ENCODE data around the gene ADGB. TPM values are rescaled to one million over a fixed set of nuclear protein-coding genes. Genes with fewer than 3 reads are reported as not detected.

Gene ADGB
- total and polyA plus RNA-seq, 9 of the 15 experiments (the other 6 are each of a cell fraction or from before 2014, with no cell fraction given): not detected

- POLR2A ChIA-PET: interaction anchor here (1.0 kb wide), 1 partner anchor 23 kb away, joined by 4 read pairs; no protein-coding TSS in a partner anchor
- Histone ChIP-seq H3K4me3 (no peak overlapping the region), H2AFZ (ENCODE audit: low read depth, low read length) (no peak overlapping the region), H3K36me3 (ENCODE audit: control insufficient read depth, insufficient read depth, low read length) (peaks cover 35% of the 10 kb centered on the region), H3K9me1 (ENCODE audit: control insufficient read depth, insufficient read depth, low read length) (no peaks in the 10 kb centered on the region), H3K9me3 (replicated peaks; ENCODE audit: control insufficient read depth, insufficient read depth, low read depth, low read length) (no peaks in the 10 kb centered on the region), H4K20me1 (replicated peaks; ENCODE audit: control insufficient read depth, insufficient read depth, low read length) (no peaks in the 10 kb centered on the region), H3K79me2 (ENCODE audit: control insufficient read depth, insufficient read depth, low read length) (peaks cover 40% of the 10 kb centered on the region), H3K4me2 (ENCODE audit: insufficient read depth, low read length) (no peak overlapping the region), H3K27ac (ENCODE audit: extremely low read depth, low read depth, low read length) (no peak overlapping the region), H3K27me3 (ENCODE audit: control insufficient read depth in 2 of 2, insufficient read depth in 2 of 2, low read length in 2 of 2) (no peaks in the 10 kb centered on the region), H3K4me1 (replicated peaks in 1 of 2; ENCODE audit: control insufficient read depth in 2 of 2, insufficient read depth in 2 of 2, low read length in 2 of 2) (peaks cover 9 to 52% of the 10 kb centered on the region in 2 experiments), H3K9ac (ENCODE audit: insufficient read depth in 1 of 2, low read depth in 2 of 2, low read length in 2 of 2) (0 out of 4 replicates have a peak overlapping the region, but pooled peaks of 1 of the 2 experiments have one; percentile 7)
- FAIRE-seq: no peak
- DNase-seq (ENCODE audit: extremely low read depth in 1 of 4, low spot score in 3 of 4): no peak
- in situ Hi-C loops (cut with MboI): no loop called here
- intact Hi-C loops (cut with micrococcal nuclease): no loop called here
- CTCF ChIA-PET (ENCODE audit: low intra/inter-chr PET ratio): no interaction called here
- no peak for ATAC-seq
- WGBS (ENCODE audit: insufficient coverage, low coverage, missing lambda C conversion rate): 80% methylated on average over 3 of the region's 3 CpGs
- no TSS peak for BruUV-seq (replicated peaks)
- TF ChIP-seq HINFP (tag; conservative IDR thresholded peaks at IDR 0.05; ENCODE audit: low read depth) (no peak), ARNT (IDR thresholded peaks at IDR 0.05) (no peak), FOS (IDR thresholded peaks at IDR 0.05; ENCODE audit: extremely low read depth, insufficient read length) (no peak), EP300 (IDR thresholded peaks at IDR 0.05; ENCODE audit: low read length) (no peak), CAMTA2 (CRISPR knock-in tag; conservative IDR thresholded peaks at IDR 0.05) (peak; percentile 45; the same call in 1 of the 2 replicates), ZNF140 (CRISPR knock-in tag; IDR thresholded peaks at IDR 0.05) (no peak), ZNF717 (CRISPR knock-in tag; IDR thresholded peaks at IDR 0.05) (0 out of 2 replicates have a peak, but pooled peaks have one; percentile 12), ZKSCAN1 (IDR thresholded peaks at IDR 0.05; ENCODE audit: low read depth, low read length) (no peak), ZNF184 (CRISPR knock-in tag; IDR thresholded peaks at IDR 0.05) (no peak), CHCHD3 (CRISPR knock-in tag; IDR thresholded peaks at IDR 0.05) (no peak), ZNF431 (CRISPR knock-in tag; IDR thresholded peaks at IDR 0.05) (no peak), PCBP1 (IDR thresholded peaks at IDR 0.05; ENCODE audit: low read depth, low read length, poor library complexity, severe bottlenecking) (no peak), ERF (CRISPR knock-in tag; IDR thresholded peaks at IDR 0.05) (peak; percentile 83)
- TF ChIP-seq, protein P1, sequence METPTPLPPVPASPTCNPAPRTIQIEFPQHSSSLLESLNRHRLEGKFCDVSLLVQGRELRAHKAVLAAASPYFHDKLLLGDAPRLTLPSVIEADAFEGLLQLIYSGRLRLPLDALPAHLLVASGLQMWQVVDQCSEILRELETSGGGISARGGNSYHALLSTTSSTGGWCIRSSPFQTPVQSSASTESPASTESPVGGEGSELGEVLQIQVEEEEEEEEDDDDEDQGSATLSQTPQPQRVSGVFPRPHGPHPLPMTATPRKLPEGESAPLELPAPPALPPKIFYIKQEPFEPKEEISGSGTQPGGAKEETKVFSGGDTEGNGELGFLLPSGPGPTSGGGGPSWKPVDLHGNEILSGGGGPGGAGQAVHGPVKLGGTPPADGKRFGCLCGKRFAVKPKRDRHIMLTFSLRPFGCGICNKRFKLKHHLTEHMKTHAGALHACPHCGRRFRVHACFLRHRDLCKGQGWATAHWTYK (CRISPR knock-in tag; IDR thresholded peaks at IDR 0.05): no peak
- TF ChIP-seq, protein P2, sequence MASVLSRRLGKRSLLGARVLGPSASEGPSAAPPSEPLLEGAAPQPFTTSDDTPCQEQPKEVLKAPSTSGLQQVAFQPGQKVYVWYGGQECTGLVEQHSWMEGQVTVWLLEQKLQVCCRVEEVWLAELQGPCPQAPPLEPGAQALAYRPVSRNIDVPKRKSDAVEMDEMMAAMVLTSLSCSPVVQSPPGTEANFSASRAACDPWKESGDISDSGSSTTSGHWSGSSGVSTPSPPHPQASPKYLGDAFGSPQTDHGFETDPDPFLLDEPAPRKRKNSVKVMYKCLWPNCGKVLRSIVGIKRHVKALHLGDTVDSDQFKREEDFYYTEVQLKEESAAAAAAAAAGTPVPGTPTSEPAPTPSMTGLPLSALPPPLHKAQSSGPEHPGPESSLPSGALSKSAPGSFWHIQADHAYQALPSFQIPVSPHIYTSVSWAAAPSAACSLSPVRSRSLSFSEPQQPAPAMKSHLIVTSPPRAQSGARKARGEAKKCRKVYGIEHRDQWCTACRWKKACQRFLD (CRISPR knock-in tag; IDR thresholded peaks at IDR 0.05): 0 out of 2 replicates have a peak, but pooled peaks have one; percentile 39
- TF ChIP-seq, protein P3, sequence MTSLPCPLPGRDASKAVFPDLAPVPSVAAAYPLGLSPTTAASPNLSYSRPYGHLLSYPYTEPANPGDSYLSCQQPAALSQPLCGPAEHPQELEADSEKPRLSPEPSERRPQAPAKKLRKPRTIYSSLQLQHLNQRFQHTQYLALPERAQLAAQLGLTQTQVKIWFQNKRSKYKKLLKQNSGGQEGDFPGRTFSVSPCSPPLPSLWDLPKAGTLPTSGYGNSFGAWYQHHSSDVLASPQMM (CRISPR knock-in tag; IDR thresholded peaks at IDR 0.05): peak; percentile 61; the same call in 1 of the 2 replicates
- TF ChIP-seq, protein P4, sequence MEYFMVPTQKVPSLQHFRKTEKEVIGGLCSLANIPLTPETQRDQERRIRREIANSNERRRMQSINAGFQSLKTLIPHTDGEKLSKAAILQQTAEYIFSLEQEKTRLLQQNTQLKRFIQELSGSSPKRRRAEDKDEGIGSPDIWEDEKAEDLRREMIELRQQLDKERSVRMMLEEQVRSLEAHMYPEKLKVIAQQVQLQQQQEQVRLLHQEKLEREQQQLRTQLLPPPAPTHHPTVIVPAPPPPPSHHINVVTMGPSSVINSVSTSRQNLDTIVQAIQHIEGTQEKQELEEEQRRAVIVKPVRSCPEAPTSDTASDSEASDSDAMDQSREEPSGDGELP (CRISPR knock-in tag; IDR thresholded peaks at IDR 0.05; ENCODE audit: borderline replicate concordance): no peak
Measured at GRCh38 chr6:146861029-146861563, 262.3 kb downstream of the ADGB start.
